ENCODE results near the gene DESI1.
"Not testable (repeated sequence)": the region's sequence is repeated elsewhere in the genome, so short reads cannot be mapped to it uniquely, and the experiment has no call there.

The DESI1 gene

GRCh38 chr22:41585898-41586297 is 34.9 kb downstream of the DESI1 start:
- DNase-seq (ENCODE audit: low read depth in 3 of 3): no peak

GRCh38 chr22:41584881-41585280 is 36.0 kb downstream of the DESI1 start:
- no peak for DNase-seq (ENCODE audit: low read depth in 3 of 3)

GRCh38 chr22:41582694-41583093 is 38.1 kb downstream of the DESI1 start:
- DNase-seq (ENCODE audit: low read depth in 3 of 3): no peak

GRCh38 chr22:41579997-41580355 is 40.9 kb downstream of the DESI1 start:
- no peak for DNase-seq (ENCODE audit: low read depth in 3 of 3)

- no peak for DNase-seq (ENCODE audit: low read depth in 3 of 3)
These were observed 41.4 kb downstream of the DESI1 start for GRCh38 chr22:41579297-41579996.

- DNase-seq (ENCODE audit: low read depth in 3 of 3): no peak
These were observed 42.0 kb downstream of the DESI1 start for GRCh38 chr22:41578818-41579217.

- DNase-seq (ENCODE audit: low read depth in 3 of 3): no peak
These were observed 42.7 kb downstream of the DESI1 start for GRCh38 chr22:41578114-41578513.

- no peak for DNase-seq (ENCODE audit: low read depth in 3 of 3)
These were observed 44.0 kb downstream of the DESI1 start for GRCh38 chr22:41576877-41577276.

- DNase-seq (ENCODE audit: low read depth in 3 of 3): no peak
These were observed 45.3 kb downstream of the DESI1 start for GRCh38 chr22:41575533-41575932.

GRCh38 chr22:41574847-41575381 is 45.9 kb downstream of the DESI1 start:
- no peak for DNase-seq (ENCODE audit: low read depth in 3 of 3)

GRCh38 chr22:41573677-41574076 is 47.2 kb downstream of the DESI1 start:
- DNase-seq (ENCODE audit: low read depth in 3 of 3): no peak

GRCh38 chr22:41572305-41572704 is 48.5 kb downstream of the DESI1 start:
- not testable (repeated sequence) for DNase-seq (ENCODE audit: low read depth in 3 of 3)

- no peak for DNase-seq (ENCODE audit: low read depth in 3 of 3)
These were observed 49.1 kb downstream of the DESI1 start for GRCh38 chr22:41571786-41572185.

- no peak for DNase-seq (ENCODE audit: low read depth in 3 of 3)
These were observed 50.6 kb downstream of the DESI1 start for GRCh38 chr22:41570221-41570620.

GRCh38 chr22:41568811-41569210 is 52.0 kb downstream of the DESI1 start:
- no peak for DNase-seq (ENCODE audit: low read depth in 3 of 3)

GRCh38 chr22:41567512-41567768 is 53.4 kb downstream of the DESI1 start:
- DNase-seq (ENCODE audit: low read depth in 3 of 3): no peak

- DNase-seq (ENCODE audit: low read depth in 3 of 3): no peak
These were observed 55.3 kb downstream of the DESI1 start for GRCh38 chr22:41565403-41566054.

GRCh38 chr22:41564563-41564962 is 56.3 kb downstream of the DESI1 start:
- DNase-seq (ENCODE audit: low read depth in 3 of 3): no peak

- DNase-seq (ENCODE audit: low read depth in 3 of 3): no peak
These were observed 57.7 kb downstream of the DESI1 start for GRCh38 chr22:41563051-41563711.

GRCh38 chr22:41562461-41562860 is 58.4 kb downstream of the DESI1 start:
- DNase-seq (ENCODE audit: low read depth in 3 of 3): no peak

GRCh38 chr22:41561788-41562187 is 59.1 kb downstream of the DESI1 start:
- no peak for DNase-seq (ENCODE audit: low read depth in 3 of 3)

GRCh38 chr22:41561335-41561734 is 59.5 kb downstream of the DESI1 start:
- no peak for DNase-seq (ENCODE audit: low read depth in 3 of 3)

- no peak for DNase-seq (ENCODE audit: low read depth in 3 of 3)
These were observed 60.8 kb downstream of the DESI1 start for GRCh38 chr22:41560095-41560471.

Data from stimulated activated CD4-positive, alpha-beta T cell treated with anti-CD3 and anti-CD28 coated beads, TNF-alpha, amount 100 ng/mL, for 4 hours (primary cell).